ENCODE measurements around the gene SHISA5. TPM values are rescaled to one million over a fixed set of nuclear protein-coding genes. Genes with fewer than 3 reads are reported as not detected.

The SHISA5 gene
- total RNA-seq, 1 experiment from 2014 or later = 104 TPM

DNA sequence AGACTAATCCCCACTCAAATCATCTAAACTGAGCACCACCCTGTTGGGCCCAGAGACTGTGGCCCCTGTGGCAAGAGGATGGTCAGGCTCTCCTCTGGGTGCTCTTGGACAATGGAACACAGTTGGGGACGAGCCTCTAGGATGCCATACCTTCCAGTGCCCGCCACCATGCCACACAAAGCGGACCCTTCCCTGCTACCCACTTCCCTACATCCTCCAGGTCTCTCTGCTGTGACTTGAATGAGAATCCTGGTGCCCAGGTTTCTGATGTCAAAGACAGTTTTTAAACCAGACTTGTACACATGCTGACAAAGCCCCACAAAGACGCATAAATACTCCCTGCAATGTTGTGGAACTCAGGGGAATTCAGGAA is 68.8 kb downstream of the SHISA5 start:
- RAD21 ChIA-PET (ENCODE audit: low non-redundant PET in 1 of 2, low total read pairs in 2 of 2, uncharacterized antibody in 2 of 2, unreplicated experiment in 2 of 2) = interaction anchor here (1.2 to 3.3 kb wide), 7 partner anchors 19 to 241 kb away, joined by 3 to 59 read pairs (median 14); no protein-coding TSS in a partner anchor
- no peak for DNase-seq (ENCODE audit: low read depth, low spot score)
- H3K9ac ChIP-seq (ENCODE audit: low read length) = peak overlapping the region; percentile 55
- intact Hi-C loops (cut with micrococcal nuclease) = no loop called here
- H3K9me2 ChIP-seq (ENCODE audit: insufficient read depth) = no peaks in the 10 kb centered on the region
- peak overlapping the region; percentile 2 for H3K27ac ChIP-seq (ENCODE audit: low read depth, low read length)
- H4K20me1 ChIP-seq (ENCODE audit: insufficient read depth) = no peaks in the 10 kb centered on the region
- H3K4me1 ChIP-seq (ENCODE audit: control insufficient read depth in 1 of 2, insufficient read depth in 2 of 2, low read length in 2 of 2) = peaks cover 47 to 75% of the 10 kb centered on the region in 2 experiments
- no TSS peak for BruUV-seq (replicated peaks)
- H3K79me2 ChIP-seq (ENCODE audit: insufficient read depth, low read length) = peaks cover 28% of the 10 kb centered on the region
- no peak overlapping the region for H2AFZ ChIP-seq (ENCODE audit: low read depth, low read length, poor library complexity, severe bottlenecking)
- no peak for ATAC-seq
- H3K4me3 ChIP-seq (replicated peaks in 1 of 2; ENCODE audit: low read depth in 1 of 2, low read length in 2 of 2) = no peak overlapping the region
- H3K27me3 ChIP-seq (ENCODE audit: insufficient read depth, low read length) = no peaks in the 10 kb centered on the region
- H3K4me2 ChIP-seq (ENCODE audit: low read length) = peak overlapping the region; percentile 79
- no peaks in the 10 kb centered on the region for H3K9me3 ChIP-seq (ENCODE audit: control insufficient read depth in 1 of 2, insufficient read depth in 1 of 2, low read depth in 1 of 2, low read length in 2 of 2)
- CTCF ChIA-PET = interaction anchor here (1.3 to 6.4 kb wide), 26 partner anchors 10 to 278 kb away, joined by 3 to 386 read pairs (median 11); partner anchors contain the start of genes ATRIP, CDC25A and ZNF589
- TF ChIP-seq, protein P1, sequence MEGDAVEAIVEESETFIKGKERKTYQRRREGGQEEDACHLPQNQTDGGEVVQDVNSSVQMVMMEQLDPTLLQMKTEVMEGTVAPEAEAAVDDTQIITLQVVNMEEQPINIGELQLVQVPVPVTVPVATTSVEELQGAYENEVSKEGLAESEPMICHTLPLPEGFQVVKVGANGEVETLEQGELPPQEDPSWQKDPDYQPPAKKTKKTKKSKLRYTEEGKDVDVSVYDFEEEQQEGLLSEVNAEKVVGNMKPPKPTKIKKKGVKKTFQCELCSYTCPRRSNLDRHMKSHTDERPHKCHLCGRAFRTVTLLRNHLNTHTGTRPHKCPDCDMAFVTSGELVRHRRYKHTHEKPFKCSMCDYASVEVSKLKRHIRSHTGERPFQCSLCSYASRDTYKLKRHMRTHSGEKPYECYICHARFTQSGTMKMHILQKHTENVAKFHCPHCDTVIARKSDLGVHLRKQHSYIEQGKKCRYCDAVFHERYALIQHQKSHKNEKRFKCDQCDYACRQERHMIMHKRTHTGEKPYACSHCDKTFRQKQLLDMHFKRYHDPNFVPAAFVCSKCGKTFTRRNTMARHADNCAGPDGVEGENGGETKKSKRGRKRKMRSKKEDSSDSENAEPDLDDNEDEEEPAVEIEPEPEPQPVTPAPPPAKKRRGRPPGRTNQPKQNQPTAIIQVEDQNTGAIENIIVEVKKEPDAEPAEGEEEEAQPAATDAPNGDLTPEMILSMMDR (IDR thresholded peaks at IDR 0.05 in 2 of 3, conservative IDR thresholded peaks at IDR 0.05 in 1 of 3; ENCODE audit: borderline replicate concordance in 1 of 3, insufficient read depth in 1 of 3, low read depth in 2 of 3, low read length in 2 of 3) = no peak
- TF ChIP-seq ZNF274 (IDR thresholded peaks at IDR 0.05; ENCODE audit: low read depth, low read length) (no peak), POLR2A (IDR thresholded peaks at IDR 0.05; ENCODE audit: borderline replicate concordance, extremely low read depth, insufficient read depth, insufficient read length) (no peak), EZH2 (IDR thresholded peaks at IDR 0.05) (no peak), FOSL1 (IDR thresholded peaks at IDR 0.05; ENCODE audit: low read depth) (no peak), SRF (IDR thresholded peaks at IDR 0.05; ENCODE audit: low read depth) (no peak), ZFX (IDR thresholded peaks at IDR 0.05) (no peak), TCF7L2 (IDR thresholded peaks at IDR 0.05; ENCODE audit: borderline replicate concordance, extremely low read depth, insufficient read depth, insufficient read length) (no peak), CBX3 (IDR thresholded peaks at IDR 0.05; ENCODE audit: low read depth) (no peak), SIN3A (IDR thresholded peaks at IDR 0.05; ENCODE audit: low read depth) (no peak)
- TF ChIP-seq, protein P2, sequence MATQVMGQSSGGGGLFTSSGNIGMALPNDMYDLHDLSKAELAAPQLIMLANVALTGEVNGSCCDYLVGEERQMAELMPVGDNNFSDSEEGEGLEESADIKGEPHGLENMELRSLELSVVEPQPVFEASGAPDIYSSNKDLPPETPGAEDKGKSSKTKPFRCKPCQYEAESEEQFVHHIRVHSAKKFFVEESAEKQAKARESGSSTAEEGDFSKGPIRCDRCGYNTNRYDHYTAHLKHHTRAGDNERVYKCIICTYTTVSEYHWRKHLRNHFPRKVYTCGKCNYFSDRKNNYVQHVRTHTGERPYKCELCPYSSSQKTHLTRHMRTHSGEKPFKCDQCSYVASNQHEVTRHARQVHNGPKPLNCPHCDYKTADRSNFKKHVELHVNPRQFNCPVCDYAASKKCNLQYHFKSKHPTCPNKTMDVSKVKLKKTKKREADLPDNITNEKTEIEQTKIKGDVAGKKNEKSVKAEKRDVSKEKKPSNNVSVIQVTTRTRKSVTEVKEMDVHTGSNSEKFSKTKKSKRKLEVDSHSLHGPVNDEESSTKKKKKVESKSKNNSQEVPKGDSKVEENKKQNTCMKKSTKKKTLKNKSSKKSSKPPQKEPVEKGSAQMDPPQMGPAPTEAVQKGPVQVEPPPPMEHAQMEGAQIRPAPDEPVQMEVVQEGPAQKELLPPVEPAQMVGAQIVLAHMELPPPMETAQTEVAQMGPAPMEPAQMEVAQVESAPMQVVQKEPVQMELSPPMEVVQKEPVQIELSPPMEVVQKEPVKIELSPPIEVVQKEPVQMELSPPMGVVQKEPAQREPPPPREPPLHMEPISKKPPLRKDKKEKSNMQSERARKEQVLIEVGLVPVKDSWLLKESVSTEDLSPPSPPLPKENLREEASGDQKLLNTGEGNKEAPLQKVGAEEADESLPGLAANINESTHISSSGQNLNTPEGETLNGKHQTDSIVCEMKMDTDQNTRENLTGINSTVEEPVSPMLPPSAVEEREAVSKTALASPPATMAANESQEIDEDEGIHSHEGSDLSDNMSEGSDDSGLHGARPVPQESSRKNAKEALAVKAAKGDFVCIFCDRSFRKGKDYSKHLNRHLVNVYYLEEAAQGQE (IDR thresholded peaks at IDR 0.05; ENCODE audit: low read depth) = no peak
- POLR2A ChIA-PET = interaction anchor here (1.3 to 1.7 kb wide), 4 partner anchors 11 to 241 kb away, joined by 3 to 22 read pairs (median 12); partner anchors contain the start of gene ATRIP
- H3K36me3 ChIP-seq (ENCODE audit: control insufficient read depth in 1 of 2, insufficient read depth in 2 of 2, low read length in 2 of 2) = peaks cover 0 to 17% of the 10 kb centered on the region in 2 experiments; a peak in 1 of 4 replicates
